ENCODE results near the gene TEDC1.

Gene TEDC1

GRCh38 chr14:105525861-105526775 is 35.1 kb downstream of the TEDC1 start, which contains the start of gene TMEM121:
Gene TMEM121, plus strand, starts transcription at chr14:105526583. Its CDS starts 2,252 bp downstream, at chr14:105528835.
- no peak for DNase-seq (ENCODE audit: low read depth in 2 of 2)

GRCh38 chr14:105526776-105527380 is 35.8 kb downstream of the TEDC1 start:
- DNase-seq (ENCODE audit: low read depth in 2 of 2), result no peak

GRCh38 chr14:105527381-105527825 is 36.4 kb downstream of the TEDC1 start:
- no peak for DNase-seq (ENCODE audit: low read depth in 2 of 2)

- peak; percentile 27 to 38 for DNase-seq (ENCODE audit: low read depth in 2 of 2)
Observed at GRCh38 chr14:105527826-105528585, 37.0 kb downstream of the TEDC1 start.

GRCh38 chr14:105528586-105529318 is 37.7 kb downstream of the TEDC1 start:
- DNase-seq (ENCODE audit: low read depth in 2 of 2), result no peak

GRCh38 chr14:105529319-105529568 is 38.2 kb downstream of the TEDC1 start:
- no peak for DNase-seq (ENCODE audit: low read depth in 2 of 2)

- DNase-seq (ENCODE audit: low read depth in 2 of 2), result no peak
Observed at GRCh38 chr14:105529569-105530284, 38.7 kb downstream of the TEDC1 start.

GRCh38 chr14:105530285-105531087 is 39.4 kb downstream of the TEDC1 start:
- no peak for DNase-seq (ENCODE audit: low read depth in 2 of 2)

- DNase-seq (ENCODE audit: low read depth in 2 of 2), result no peak
Observed at GRCh38 chr14:105531088-105531893, 40.2 kb downstream of the TEDC1 start.

- no peak for DNase-seq (ENCODE audit: low read depth in 2 of 2)
Observed at GRCh38 chr14:105531894-105532623, 41.0 kb downstream of the TEDC1 start.

- DNase-seq (ENCODE audit: low read depth in 2 of 2), result no peak
Observed at GRCh38 chr14:105532735-105533141, 41.7 kb downstream of the TEDC1 start.

- DNase-seq (ENCODE audit: low read depth in 2 of 2), result no peak
Observed at GRCh38 chr14:105533391-105533790, 42.3 kb downstream of the TEDC1 start.

GRCh38 chr14:105533811-105534498 is 42.9 kb downstream of the TEDC1 start:
- no peak for DNase-seq (ENCODE audit: low read depth in 2 of 2)

- DNase-seq (ENCODE audit: low read depth in 2 of 2), result no peak
Observed at GRCh38 chr14:105534586-105534985, 43.5 kb downstream of the TEDC1 start.

- no peak for DNase-seq (ENCODE audit: low read depth in 2 of 2)
Observed at GRCh38 chr14:105536051-105536450, 45.0 kb downstream of the TEDC1 start.

GRCh38 chr14:105536691-105537579 is 45.9 kb downstream of the TEDC1 start:
- no peak for DNase-seq (ENCODE audit: low read depth in 2 of 2)
